ENCODE results near the gene MARCHF3.
"Not testable (repeated sequence)": the region's sequence is repeated elsewhere in the genome, so short reads cannot be mapped to it uniquely, and the experiment has no call there.

MARCHF3 gene

GRCh38 chr5:126953640-126954039 lies 76.7 kb downstream of the MARCHF3 start:
- no peak for DNase-seq (ENCODE audit: low spot score)

GRCh38 chr5:126949475-126949874 lies 80.9 kb downstream of the MARCHF3 start:
- DNase-seq (ENCODE audit: low spot score): no peak

- no peak for DNase-seq (ENCODE audit: low spot score)
These were observed 81.9 kb downstream of the MARCHF3 start for GRCh38 chr5:126948453-126948852.

GRCh38 chr5:126948011-126948355 lies 82.4 kb downstream of the MARCHF3 start:
- no peak for DNase-seq (ENCODE audit: low spot score)

- no peak for DNase-seq (ENCODE audit: low spot score)
These were observed 83.0 kb downstream of the MARCHF3 start for GRCh38 chr5:126947146-126948010.

- not testable (repeated sequence) for DNase-seq (ENCODE audit: low spot score)
These were observed 87.5 kb downstream of the MARCHF3 start for GRCh38 chr5:126942908-126943307.

GRCh38 chr5:126941403-126941802 lies 89.0 kb downstream of the MARCHF3 start:
- DNase-seq (ENCODE audit: low spot score): no peak

GRCh38 chr5:126939887-126940286 lies 90.5 kb downstream of the MARCHF3 start:
- no peak for DNase-seq (ENCODE audit: low spot score)

GRCh38 chr5:126938466-126938865 lies 91.9 kb downstream of the MARCHF3 start:
- peak; percentile 77 for DNase-seq (ENCODE audit: low spot score)

- no peak for DNase-seq (ENCODE audit: low spot score)
These were observed 92.6 kb downstream of the MARCHF3 start for GRCh38 chr5:126937771-126938170.

GRCh38 chr5:126936775-126937418 lies 93.5 kb downstream of the MARCHF3 start:
- DNase-seq (ENCODE audit: low spot score): no peak

- no peak for DNase-seq (ENCODE audit: low spot score)
These were observed 98.2 kb downstream of the MARCHF3 start for GRCh38 chr5:126931963-126932660.

- DNase-seq (ENCODE audit: low spot score): no peak
These were observed 102.3 kb downstream of the MARCHF3 start for GRCh38 chr5:126928041-126928440.

- DNase-seq (ENCODE audit: low spot score): no peak
These were observed 102.9 kb downstream of the MARCHF3 start for GRCh38 chr5:126927429-126927828.

GRCh38 chr5:126926187-126926586 lies 104.2 kb downstream of the MARCHF3 start:
- DNase-seq (ENCODE audit: low spot score): no peak

GRCh38 chr5:126925482-126925881 lies 104.9 kb downstream of the MARCHF3 start:
- DNase-seq (ENCODE audit: low spot score): no peak

GRCh38 chr5:126924331-126925033 lies 105.9 kb downstream of the MARCHF3 start:
- DNase-seq (ENCODE audit: low spot score): no peak

- no peak for DNase-seq (ENCODE audit: low spot score)
These were observed 108.9 kb downstream of the MARCHF3 start for GRCh38 chr5:126921241-126922091.

GRCh38 chr5:126920291-126920690 lies 110.1 kb downstream of the MARCHF3 start:
- DNase-seq (ENCODE audit: low spot score): no peak

GRCh38 chr5:126919566-126919965 lies 110.8 kb downstream of the MARCHF3 start:
- DNase-seq (ENCODE audit: low spot score): no peak

- no peak for DNase-seq (ENCODE audit: low spot score)
These were observed 111.8 kb downstream of the MARCHF3 start for GRCh38 chr5:126918615-126918957.
